Mammary epithelial cell (primary cell): ENCODE data around the gene KCNJ13.

Experiments
- EZH2 ChIP-seq: IDR thresholded peaks from 2 replicates; pipeline ENCODE4 v1.6.1; 2012; ENCODE audit warnings: low read length, inconsistent platforms, borderline replicate concordance
- TF ChIP-seq, protein P1 (sequence below), 2 donors: IDR thresholded peaks in 1 of 2; conservative IDR thresholded peaks in 1 of 2; 2 replicates each; pipeline ENCODE4 v1.5.1; 2011 to 2012; ENCODE audit warnings: inconsistent platforms in 2 of 2, low read length in 2 of 2, mild to moderate bottlenecking in 2 of 2, control low read depth in 1 of 2, low read depth in 1 of 2; ENCODE audit not compliant: insufficient read depth in 1 of 2; ENCODE audit errors: extremely low read depth in 1 of 2

DNA sequence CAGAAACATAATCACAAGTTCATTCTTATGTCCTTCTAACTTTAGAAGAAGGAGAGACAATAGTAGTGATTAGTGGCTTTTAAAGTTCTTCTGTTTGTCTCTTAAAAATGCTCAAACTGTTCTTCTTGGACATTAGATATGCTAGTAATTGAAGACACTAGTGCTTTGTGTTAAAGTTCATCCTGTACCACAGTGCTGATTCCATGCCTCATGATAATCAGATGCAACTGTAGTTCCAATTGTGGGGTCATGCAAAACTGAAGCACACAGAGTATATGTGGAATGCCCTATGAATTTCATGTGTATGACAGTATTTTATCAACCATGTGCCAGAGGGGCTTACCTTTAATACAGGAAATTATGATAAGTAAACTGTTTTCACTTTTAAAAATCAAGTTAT is 11.4 kb upstream of the KCNJ13 start:
- TF ChIP-seq, protein P1, sequence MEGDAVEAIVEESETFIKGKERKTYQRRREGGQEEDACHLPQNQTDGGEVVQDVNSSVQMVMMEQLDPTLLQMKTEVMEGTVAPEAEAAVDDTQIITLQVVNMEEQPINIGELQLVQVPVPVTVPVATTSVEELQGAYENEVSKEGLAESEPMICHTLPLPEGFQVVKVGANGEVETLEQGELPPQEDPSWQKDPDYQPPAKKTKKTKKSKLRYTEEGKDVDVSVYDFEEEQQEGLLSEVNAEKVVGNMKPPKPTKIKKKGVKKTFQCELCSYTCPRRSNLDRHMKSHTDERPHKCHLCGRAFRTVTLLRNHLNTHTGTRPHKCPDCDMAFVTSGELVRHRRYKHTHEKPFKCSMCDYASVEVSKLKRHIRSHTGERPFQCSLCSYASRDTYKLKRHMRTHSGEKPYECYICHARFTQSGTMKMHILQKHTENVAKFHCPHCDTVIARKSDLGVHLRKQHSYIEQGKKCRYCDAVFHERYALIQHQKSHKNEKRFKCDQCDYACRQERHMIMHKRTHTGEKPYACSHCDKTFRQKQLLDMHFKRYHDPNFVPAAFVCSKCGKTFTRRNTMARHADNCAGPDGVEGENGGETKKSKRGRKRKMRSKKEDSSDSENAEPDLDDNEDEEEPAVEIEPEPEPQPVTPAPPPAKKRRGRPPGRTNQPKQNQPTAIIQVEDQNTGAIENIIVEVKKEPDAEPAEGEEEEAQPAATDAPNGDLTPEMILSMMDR (conservative IDR thresholded peaks at IDR 0.05 in 1 of 2, IDR thresholded peaks at IDR 0.05 in 1 of 2; ENCODE audit: extremely low read depth in 1 of 2, insufficient read depth in 1 of 2, low read depth in 1 of 2, low read length in 2 of 2) = no peak
- no peak for TF ChIP-seq EZH2
